ENCODE data around the gene SMOC1. TPM values are rescaled to one million over a fixed set of nuclear protein-coding genes. Genes with fewer than 3 reads are reported as not detected.

The SMOC1 gene
- total RNA-seq, 1 experiment from 2014 or later: 0.68 TPM

GRCh38 chr14:70022771-70023445, 143.7 kb downstream of the SMOC1 start:
- no peaks in the 10 kb centered on the region for H3K9me3 ChIP-seq (ENCODE audit: control insufficient read depth, low read depth, low read length)
- TF ChIP-seq CTCF (conservative IDR thresholded peaks at IDR 0.05): no peak

More at GRCh38 chr14:70022771-70023445, 143.7 kb downstream of the SMOC1 start:
- no peaks in the 10 kb centered on the region for H3K79me2 ChIP-seq (ENCODE audit: insufficient read depth, low read length)
- H3K27me3 Mint-ChIP-seq (ENCODE audit: low read depth): no peaks in the 10 kb centered on the region; the same call in none of the 2 replicates
- H2BK5ac ChIP-seq (ENCODE audit: insufficient read length, low read length): no peak overlapping the region
- no peak overlapping the region for H3K4me3 Mint-ChIP-seq
- no peak overlapping the region for H2AK5ac ChIP-seq (ENCODE audit: insufficient read length, low read length)
- no peak overlapping the region for H3K14ac ChIP-seq (ENCODE audit: insufficient read depth, low read length)
- no peak overlapping the region; a peak in 2 of 7 replicates for H3K27ac Mint-ChIP-seq
- H4K91ac ChIP-seq (ENCODE audit: insufficient read length, low read depth, low read length): no peak overlapping the region
- H3K4me1 ChIP-seq (ENCODE audit: insufficient read depth, low read length): no peaks in the 10 kb centered on the region
- H3K56ac ChIP-seq (ENCODE audit: insufficient read length, low read depth, low read length): no peak overlapping the region
- H3K79me1 ChIP-seq (ENCODE audit: insufficient read depth, low read depth, low read length, poor library complexity, severe bottlenecking): no peaks in the 10 kb centered on the region
- no peak overlapping the region for H4K8ac ChIP-seq (replicated peaks; ENCODE audit: insufficient read length, low read depth, low read length)
- peaks cover 4 to 6% of the 10 kb centered on the region in 2 experiments; a peak in 3 of 4 replicates for H3K4me1 Mint-ChIP-seq
- H2BK120ac ChIP-seq (ENCODE audit: low read depth, low read length, poor library complexity, severe bottlenecking): no peak overlapping the region
- no peak overlapping the region for H4K5ac ChIP-seq (ENCODE audit: insufficient read length, low read depth, low read length)
- no CpG with 5 or more reads among the region's 15 CpGs for WGBS (ENCODE audit: extremely low coverage, insufficient read length, low lambda C conversion rate)
- H3K4me2 ChIP-seq (ENCODE audit: insufficient read depth, insufficient read length, low read length): no peak overlapping the region
- no peak overlapping the region for H2BK15ac ChIP-seq (ENCODE audit: low read depth, low read length)
- H4K20me1 ChIP-seq (ENCODE audit: control insufficient read depth, insufficient read depth, insufficient read length): no peaks in the 10 kb centered on the region
- H3K9me3 Mint-ChIP-seq: no peaks in the 10 kb centered on the region
- H3K23me2 ChIP-seq (ENCODE audit: insufficient read length, low read depth, low read length, poor library complexity, severe bottlenecking): no peaks in the 10 kb centered on the region
- H3K9ac ChIP-seq (ENCODE audit: extremely low read depth, insufficient read length, low read length): no peak overlapping the region
- no peak overlapping the region for H2BK20ac ChIP-seq (ENCODE audit: low read depth, low read length, poor library complexity, severe bottlenecking)
- no peak overlapping the region for H3K23ac ChIP-seq (ENCODE audit: insufficient read length, low read depth, low read length)
- no peaks in the 10 kb centered on the region for H3K36me3 Mint-ChIP-seq (ENCODE audit: insufficient read depth in 1 of 3, low read depth in 3 of 3)
- H3K18ac ChIP-seq (ENCODE audit: insufficient read length, low read depth, low read length): no peak overlapping the region
- H3K27me3 ChIP-seq (ENCODE audit: insufficient read depth, low read length): no peaks in the 10 kb centered on the region
- H2AFZ ChIP-seq (ENCODE audit: low read length): no peak overlapping the region
- no peak for DNase-seq
- no peak overlapping the region for H3K27ac ChIP-seq (ENCODE audit: insufficient read length, low read depth, low read length)
- no peak overlapping the region for H3K4ac ChIP-seq (ENCODE audit: low read depth, low read length)
- H2BK12ac ChIP-seq (ENCODE audit: insufficient read length, low read depth, low read length): no peak overlapping the region
- H3T11ph ChIP-seq (ENCODE audit: low read length): no peak overlapping the region

Data from H9 (cell line).